Right atrium auricular region (tissue), 2 donors: Measurements from ENCODE around the gene NAT8L. TPM values are rescaled to one million over a fixed set of nuclear protein-coding genes. Genes with fewer than 3 reads are reported as not detected.

Experiments
- DNase-seq: peaks from one replicate; pipeline ENCODE4 v3.0.0-alpha.2; 2019; ENCODE audit warnings: low spot score
- H3K27ac ChIP-seq, 2 donors: fragments of 200-600 bp; sonication (generic); 1 replicate in 1 of 2; 2 replicates in 1 of 2; pipeline ENCODE4 v1.5.1; 2016 to 2019
- H3K27me3 ChIP-seq, 2 donors: fragments of 200-600 bp; sonication (generic); one replicate each; pipeline versions ENCODE4 v1.5.1 to v1.6.0; 2017 to 2019
- H3K36me3 ChIP-seq: fragments of 200-600 bp; sonication (generic); one replicate; pipeline ENCODE4 v1.5.1; 2016
- H3K4me1 ChIP-seq, 2 donors: fragments of 200-600 bp; sonication (generic); one replicate each; pipeline versions ENCODE4 v1.5.1 to v1.6.0; 2017 to 2019
- H3K4me3 ChIP-seq, 2 donors: fragments of 200-600 bp; sonication (generic); 1 replicate in 1 of 2; 2 replicates in 1 of 2; pipeline ENCODE4 v1.5.1; 2017 to 2019; ENCODE audit warnings: mild to moderate bottlenecking in 1 of 2, moderate library complexity in 1 of 2
- H3K9me3 ChIP-seq, 2 donors: fragments of 200-600 bp; sonication (generic); one replicate each; pipeline ENCODE4 v1.5.1; 2019
- total RNA-seq, 2 donors: library from RNA; depleted of rRNA; stranded (reverse); fragments of >200 nt; gene quantifications; one replicate each; pipeline ENCODE4 v1.1.0, GENCODE V29; 2016
- TF ChIP-seq, protein P1 (sequence below), 2 donors: fragments of 200-600 bp; sonication (generic); IDR thresholded peaks; one replicate each; pipeline ENCODE4 v1.5.1; 2019; ENCODE audit warnings: antibody characterized with exemption in 2 of 2

The NAT8L gene
- total RNA-seq, 2 donors from 2014 or later = 3.0 to 3.2 TPM

DNA sequence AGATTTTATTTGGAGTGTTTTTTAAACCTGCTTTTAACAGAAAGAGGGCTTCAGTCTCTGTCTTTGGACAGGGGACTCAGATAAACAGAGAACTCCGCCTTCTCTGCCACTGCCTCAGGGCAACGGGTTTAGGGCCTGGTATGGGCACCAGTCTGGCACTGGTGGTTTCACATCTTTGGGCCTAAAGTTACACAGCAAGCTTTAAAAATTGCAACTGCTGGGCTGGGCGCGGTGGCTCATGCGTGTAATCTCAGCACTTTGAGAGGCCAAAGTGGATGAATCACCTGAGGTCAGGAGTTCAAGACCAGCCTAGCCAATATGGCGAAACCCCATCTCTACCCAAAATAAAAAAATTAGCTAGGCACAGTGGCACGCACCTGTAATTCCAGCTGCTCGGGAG, 10.3 kb upstream of the NAT8L start:
- no peak overlapping the region for H3K27ac ChIP-seq
- H3K27me3 ChIP-seq = peaks cover 0 to 5% of the 10 kb centered on the region in 2 donors
- H3K4me1 ChIP-seq = no peaks in the 10 kb centered on the region
- no peaks in the 10 kb centered on the region for H3K9me3 ChIP-seq
- TF ChIP-seq, protein P1, sequence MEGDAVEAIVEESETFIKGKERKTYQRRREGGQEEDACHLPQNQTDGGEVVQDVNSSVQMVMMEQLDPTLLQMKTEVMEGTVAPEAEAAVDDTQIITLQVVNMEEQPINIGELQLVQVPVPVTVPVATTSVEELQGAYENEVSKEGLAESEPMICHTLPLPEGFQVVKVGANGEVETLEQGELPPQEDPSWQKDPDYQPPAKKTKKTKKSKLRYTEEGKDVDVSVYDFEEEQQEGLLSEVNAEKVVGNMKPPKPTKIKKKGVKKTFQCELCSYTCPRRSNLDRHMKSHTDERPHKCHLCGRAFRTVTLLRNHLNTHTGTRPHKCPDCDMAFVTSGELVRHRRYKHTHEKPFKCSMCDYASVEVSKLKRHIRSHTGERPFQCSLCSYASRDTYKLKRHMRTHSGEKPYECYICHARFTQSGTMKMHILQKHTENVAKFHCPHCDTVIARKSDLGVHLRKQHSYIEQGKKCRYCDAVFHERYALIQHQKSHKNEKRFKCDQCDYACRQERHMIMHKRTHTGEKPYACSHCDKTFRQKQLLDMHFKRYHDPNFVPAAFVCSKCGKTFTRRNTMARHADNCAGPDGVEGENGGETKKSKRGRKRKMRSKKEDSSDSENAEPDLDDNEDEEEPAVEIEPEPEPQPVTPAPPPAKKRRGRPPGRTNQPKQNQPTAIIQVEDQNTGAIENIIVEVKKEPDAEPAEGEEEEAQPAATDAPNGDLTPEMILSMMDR (IDR thresholded peaks at IDR 0.05) = no peak
- no peak overlapping the region for H3K4me3 ChIP-seq
- H3K36me3 ChIP-seq = no peaks in the 10 kb centered on the region
- no peak for DNase-seq

DNA sequence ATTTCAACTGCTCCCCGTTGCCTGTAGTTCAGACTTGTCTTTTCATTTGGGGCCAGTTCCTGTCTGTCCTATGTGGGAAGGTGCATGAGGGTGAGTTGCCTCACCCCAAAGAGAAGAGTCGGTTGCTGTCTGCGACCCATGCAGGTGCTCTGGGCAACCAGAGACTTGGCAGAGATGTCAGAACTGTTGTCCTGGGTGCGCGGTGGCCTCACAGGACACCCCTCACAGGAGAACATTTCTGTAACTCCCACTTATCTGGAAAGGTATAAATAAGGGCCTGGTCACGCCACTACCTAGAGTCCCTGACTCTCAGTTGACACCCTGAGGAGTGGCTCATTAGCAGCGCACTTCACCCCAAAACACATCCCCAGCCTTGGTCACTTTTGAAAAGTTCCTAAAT, 9.7 kb upstream of the NAT8L start:
- TF ChIP-seq, protein P1 (IDR thresholded peaks at IDR 0.05) = no peak
- no peaks in the 10 kb centered on the region for H3K9me3 ChIP-seq
- no peaks in the 10 kb centered on the region for H3K36me3 ChIP-seq
- H3K27ac ChIP-seq = no peak overlapping the region
- peaks cover 0 to 5% of the 10 kb centered on the region in 2 donors for H3K27me3 ChIP-seq
- DNase-seq = no peak
- no peak overlapping the region for H3K4me3 ChIP-seq
- H3K4me1 ChIP-seq = no peaks in the 10 kb centered on the region

DNA sequence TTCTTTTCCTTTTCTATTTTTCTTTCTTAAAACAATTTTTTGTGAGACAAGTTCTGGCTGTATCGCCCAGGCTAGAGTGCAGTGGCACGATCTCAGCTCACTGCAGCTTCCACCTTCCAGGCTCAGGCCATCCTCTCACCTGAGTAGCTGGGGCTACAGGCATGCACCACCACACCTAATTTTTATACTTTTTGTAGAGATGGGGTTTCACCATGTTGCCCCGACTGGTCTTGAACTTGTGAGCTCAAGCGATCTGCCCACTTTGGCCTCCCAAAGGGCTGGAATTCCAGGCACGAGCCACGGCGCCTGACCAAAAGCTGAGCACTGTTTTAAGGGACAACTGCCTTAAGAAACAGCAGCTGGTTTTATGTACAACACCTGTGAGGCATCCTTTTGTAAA, 9.3 kb upstream of the NAT8L start:
- no peaks in the 10 kb centered on the region for H3K9me3 ChIP-seq
- H3K36me3 ChIP-seq = no peaks in the 10 kb centered on the region
- TF ChIP-seq, protein P1 (IDR thresholded peaks at IDR 0.05) = no peak
- peaks cover 0 to 5% of the 10 kb centered on the region in 2 donors for H3K27me3 ChIP-seq
- no peaks in the 10 kb centered on the region for H3K4me1 ChIP-seq
- no peak overlapping the region for H3K4me3 ChIP-seq
- no peak overlapping the region for H3K27ac ChIP-seq
- DNase-seq = no peak

DNA sequence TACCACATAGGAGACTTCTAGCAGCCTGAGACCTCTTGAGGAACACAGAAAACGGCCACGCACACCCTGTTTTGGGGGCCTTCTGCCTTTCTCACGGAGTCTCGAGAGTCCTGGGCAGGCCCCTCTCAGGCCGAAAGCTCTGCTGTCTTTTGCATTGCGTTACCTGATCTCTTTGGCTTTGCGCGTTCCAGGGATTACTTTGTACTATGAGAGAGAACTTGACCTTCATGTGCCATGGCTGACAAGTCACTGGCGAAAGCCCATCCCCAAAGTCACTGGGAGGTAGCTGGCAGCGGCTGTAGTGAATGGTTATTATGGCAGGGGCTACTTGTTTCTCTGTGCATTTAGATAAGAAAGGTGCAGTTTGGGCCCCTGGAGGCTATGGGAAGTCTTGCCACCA, 8.0 kb upstream of the NAT8L start:
- H3K27me3 ChIP-seq = peaks cover 0 to 5% of the 10 kb centered on the region in 2 donors

DNA sequence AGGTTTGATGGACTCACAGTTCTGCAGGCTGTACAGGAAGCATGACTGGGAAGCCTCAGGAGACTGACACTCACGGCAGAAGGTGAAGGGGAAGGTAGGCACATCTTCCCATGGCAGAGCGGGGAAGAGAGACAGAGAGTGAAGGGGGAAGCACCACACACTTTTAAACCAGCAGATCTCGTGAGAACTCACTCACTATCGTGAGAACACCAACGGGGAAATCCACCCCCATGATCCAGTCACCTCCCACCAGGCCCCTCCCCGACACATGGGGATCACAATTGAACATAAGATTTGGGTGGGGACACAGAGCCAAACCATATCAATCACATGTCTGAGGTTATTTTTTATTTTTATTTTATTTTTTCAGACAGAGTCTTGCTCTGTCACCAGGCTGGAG, 4.9 kb upstream of the NAT8L start:
- Histone ChIP-seq H3K27me3 (no peaks in the 10 kb centered on the region), H3K4me3 (no peak overlapping the region), H3K27ac (no peak overlapping the region), H3K9me3 (no peaks in the 10 kb centered on the region), H3K36me3 (no peaks in the 10 kb centered on the region), H3K4me1 (peaks cover 0 to 5% of the 10 kb centered on the region in 2 donors)
- DNase-seq = no peak
- TF ChIP-seq, protein P1 (IDR thresholded peaks at IDR 0.05) = no peak

More for the DNA sequence above, 8.0 kb upstream of the NAT8L start:
- Histone ChIP-seq H3K27ac (no peak overlapping the region), H3K4me3 (no peak overlapping the region), H3K4me1 (no peaks in the 10 kb centered on the region), H3K9me3 (no peaks in the 10 kb centered on the region), H3K36me3 (no peaks in the 10 kb centered on the region)
- DNase-seq = no peak
- TF ChIP-seq, protein P1 (IDR thresholded peaks at IDR 0.05) = no peak

DNA sequence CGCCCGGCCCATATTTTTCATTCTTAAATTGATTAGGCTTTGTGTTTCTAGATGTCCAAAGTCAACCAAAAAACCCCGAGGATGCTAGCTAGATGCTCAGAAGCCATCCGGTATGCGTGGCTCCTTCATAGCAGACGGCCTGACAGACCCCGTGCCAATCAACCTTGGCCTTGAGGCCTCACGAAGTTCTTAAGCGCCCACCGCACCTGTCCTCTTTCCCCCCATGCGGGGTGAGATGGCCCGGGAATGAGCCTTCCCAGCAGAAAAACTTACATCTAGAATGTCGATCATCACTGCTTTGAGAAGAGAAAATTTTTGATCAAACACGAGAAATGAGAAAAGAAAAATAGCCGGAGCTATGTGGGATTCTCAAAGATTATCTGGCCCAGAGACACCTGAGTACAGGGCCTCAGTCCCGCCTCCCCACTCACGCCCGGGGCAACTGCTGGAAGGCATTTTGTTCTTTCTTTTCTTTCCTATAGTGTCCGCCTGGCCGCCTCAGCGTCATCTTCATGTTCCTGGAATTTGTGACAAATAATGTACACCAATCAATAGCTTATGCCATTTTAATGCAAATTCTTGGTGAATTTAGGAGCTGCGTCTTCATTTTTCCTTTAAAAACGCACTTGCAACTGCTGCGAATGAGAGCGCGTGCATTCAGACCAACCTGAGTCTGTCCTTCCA, 1.6 kb upstream of the NAT8L start:
- peaks cover 0 to 6% of the 10 kb centered on the region in 2 donors for H3K27me3 ChIP-seq
- H3K4me1 ChIP-seq = peaks cover 0 to 15% of the 10 kb centered on the region in 2 donors
- no peak for DNase-seq
- H3K4me3 ChIP-seq = no peak overlapping the region
- no peak overlapping the region for H3K27ac ChIP-seq
- no peaks in the 10 kb centered on the region for H3K9me3 ChIP-seq
- TF ChIP-seq, protein P1 (IDR thresholded peaks at IDR 0.05) = no peak
- no peaks in the 10 kb centered on the region for H3K36me3 ChIP-seq
